Urothelium cell line (cell line): Measurements from ENCODE around the gene TRIM49D1.
"Not testable (repeated sequence)": the region's sequence is repeated elsewhere in the genome, so short reads cannot be mapped to it uniquely, and the experiment has no call there.

ENCODE experiments used
- DNase-seq: peaks from one replicate; pipeline ENCODE4 v3.0.0; 2011; ENCODE audit warnings: low spot score, mixed read lengths
- FAIRE-seq: peaks from 2 replicates; lab custom pipeline; 2011; peaks lifted over from hg19 to GRCh38; lab: Jason Lieb, UNC

Gene TRIM49D1

GRCh38 chr11:89922195-89922660 lies at the start of gene TRIM49D1:
Gene TRIM49D1 (minus strand): TSS chr11:89922245. CDS start chr11:89917710, 4,535 bp downstream.
- DNase-seq (peak; percentile 0), FAIRE-seq (no peak)

GRCh38 chr11:89965737-89966136 lies 43.7 kb upstream of the TRIM49D1 start, which contains the start of gene TRIM64:
Gene TRIM64 (plus strand): TSS chr11:89966037. CDS start chr11:89968504, 2,467 bp downstream.
- not testable (repeated sequence) for FAIRE-seq, DNase-seq

DNA sequence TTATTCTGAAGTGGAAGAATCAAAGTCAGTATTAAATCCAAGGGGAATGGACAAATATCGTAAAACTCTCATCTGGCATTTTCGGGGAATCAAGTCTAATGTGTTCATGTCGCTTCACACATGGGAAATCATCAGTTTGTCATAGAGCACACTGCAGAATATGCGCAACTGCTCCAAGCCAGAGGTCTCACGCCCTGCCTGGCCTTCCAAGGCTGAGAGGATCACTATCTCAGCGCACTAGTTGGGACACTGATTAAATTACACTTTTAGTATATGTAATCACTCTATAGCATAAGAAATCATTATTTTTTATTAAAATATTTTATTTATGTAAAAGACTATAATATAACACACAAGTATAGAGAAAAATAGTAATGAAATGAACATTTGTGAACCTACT lies 38.8 kb upstream of the TRIM49D1 start:
- FAIRE-seq, DNase-seq: not testable (repeated sequence)

DNA sequence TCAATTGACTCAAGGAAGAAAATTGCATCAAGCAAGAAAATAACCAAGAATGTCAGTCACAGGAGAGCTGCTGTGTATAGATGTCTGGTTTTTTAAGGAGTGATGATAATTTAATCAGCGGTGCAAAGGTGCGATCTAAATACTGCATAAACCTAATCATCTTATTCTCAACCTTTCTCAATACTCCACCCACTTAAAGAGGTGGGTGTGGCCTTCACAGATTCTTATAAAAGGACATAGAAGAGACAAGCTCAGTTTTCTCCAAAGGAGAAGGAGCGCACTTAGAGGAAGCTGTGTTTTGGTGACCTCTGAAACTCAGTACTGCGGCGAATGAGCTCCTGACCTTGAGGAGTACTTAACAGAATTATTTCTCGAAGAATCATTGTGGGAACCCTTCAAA lies 1.7 kb upstream of the TRIM49D1 start, which contains the start of gene TRIM49D2:
Gene TRIM49D2 (plus strand): TSS at position 301 of the 400 bp plus-strand sequence. CDS start 2,698 bp downstream, outside the sequence.
- FAIRE-seq, DNase-seq: not testable (repeated sequence)

GRCh38 chr11:89900809-89901208 lies 21.2 kb downstream of the TRIM49D1 start:
- not testable (repeated sequence) for DNase-seq
- FAIRE-seq = peak; percentile 9

DNA sequence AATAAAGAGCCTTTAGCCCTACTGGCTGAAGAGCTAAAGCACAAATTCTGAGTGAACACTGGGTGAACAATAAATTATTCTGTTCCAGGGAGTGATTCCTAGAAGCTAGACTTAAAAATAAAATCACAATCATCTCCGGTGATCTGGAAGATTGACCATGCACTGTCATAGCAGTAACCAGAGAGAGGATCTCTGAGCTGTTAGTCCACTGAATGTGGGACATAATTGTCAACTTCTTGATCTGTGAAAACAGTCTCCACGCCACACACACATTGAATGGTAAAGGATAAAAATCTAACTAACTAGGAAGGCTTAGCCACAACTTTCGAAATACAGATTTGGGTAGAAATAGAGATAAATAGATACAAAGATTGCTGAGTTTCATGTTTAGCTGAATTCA lies 28.8 kb downstream of the TRIM49D1 start:
- DNase-seq, FAIRE-seq: not testable (repeated sequence)

GRCh38 chr11:89877511-89877910 lies 44.5 kb downstream of the TRIM49D1 start:
- FAIRE-seq, DNase-seq: not testable (repeated sequence)

GRCh38 chr11:89872588-89872987 lies 49.5 kb downstream of the TRIM49D1 start:
- not testable (repeated sequence) for FAIRE-seq, DNase-seq

DNA sequence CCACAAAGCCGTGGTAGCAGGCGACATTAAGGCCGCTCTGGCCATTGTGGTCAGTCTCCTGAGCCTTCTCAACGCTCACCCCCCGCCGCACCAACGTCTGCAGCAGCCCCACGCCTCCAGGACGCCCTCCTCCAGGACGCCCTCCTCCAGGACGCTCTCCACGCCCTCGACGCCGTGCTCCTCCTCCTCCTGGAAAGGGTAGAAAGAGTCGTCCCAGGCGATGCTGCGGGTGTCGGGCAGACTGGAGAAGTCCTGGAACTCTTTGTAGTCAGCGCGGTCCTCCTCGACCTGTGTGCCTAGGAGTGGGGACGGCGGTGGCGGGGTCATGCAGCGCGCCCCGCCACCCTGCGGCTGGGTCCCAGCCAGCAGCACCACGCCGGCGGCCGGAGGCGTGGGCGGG lies 56.8 kb downstream of the TRIM49D1 start:
- DNase-seq, FAIRE-seq: not testable (repeated sequence)

GRCh38 chr11:89863906-89864704 lies 57.9 kb downstream of the TRIM49D1 start:
- FAIRE-seq = not testable (repeated sequence)

More at GRCh38 chr11:89863906-89864704, 57.9 kb downstream of the TRIM49D1 start:
- DNase-seq = not testable (repeated sequence)
